HG02981 (cell line): ENCODE measurements around the gene TM6SF1.
"Not testable (repeated sequence)": the region's sequence is repeated elsewhere in the genome, so short reads cannot be mapped to it uniquely, and the experiment has no call there.

Experiments used
- ATAC-seq: cut with Tn5 transposase; IDR thresholded peaks from one replicate; pipeline ENCODE4 v1.9.1; 2021; ENCODE audit warnings: mild to moderate bottlenecking, moderate library complexity; ENCODE audit not compliant: unreplicated experiment

Gene TM6SF1

DNA sequence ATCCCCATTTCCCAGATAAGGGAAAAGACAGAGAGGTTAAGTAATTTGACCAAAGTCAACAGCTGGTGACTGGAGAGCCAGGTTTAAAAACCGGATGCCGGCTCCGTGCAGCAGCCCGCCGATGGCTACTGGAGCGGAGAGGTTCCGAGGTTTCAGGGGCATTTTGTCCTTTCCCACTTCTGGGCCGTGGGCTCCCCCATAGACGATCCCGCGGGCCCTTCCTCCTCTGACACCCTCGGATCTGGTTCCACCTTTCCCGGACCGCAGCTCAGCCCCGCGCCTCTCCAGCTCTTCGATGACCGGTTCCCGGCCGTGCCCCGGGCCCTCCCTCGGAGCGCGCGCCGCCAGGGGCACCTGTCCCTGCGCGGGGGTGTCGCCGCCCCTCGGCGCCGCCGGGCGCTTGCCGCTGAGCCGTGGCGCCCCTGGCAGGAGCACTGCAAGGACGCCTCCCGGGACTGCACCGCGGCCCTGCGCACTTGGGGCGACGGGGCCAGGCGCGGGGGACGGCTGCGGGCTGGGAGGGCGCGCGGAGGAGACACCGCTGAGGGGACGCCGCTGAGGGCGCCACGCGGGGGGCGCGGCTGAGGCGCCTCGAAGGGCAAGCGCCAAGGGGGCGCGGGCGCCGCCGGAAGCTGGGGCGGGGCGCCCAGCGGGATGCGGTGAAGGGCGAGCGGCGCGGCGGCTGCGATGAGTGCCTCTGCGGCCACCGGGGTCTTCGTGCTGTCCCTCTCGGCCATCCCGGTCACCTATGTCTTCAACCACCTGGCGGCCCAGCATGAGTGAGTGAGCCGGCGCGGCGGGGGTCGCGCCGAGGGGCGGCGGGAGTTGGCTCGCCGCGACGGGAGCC, at the start of gene TM6SF1:
TSS of gene TM6SF1 (plus strand) at position 652 of the 847 bp plus-strand sequence. CDS start at position 688, 36 bp downstream.
- peak; percentile 30 for ATAC-seq

DNA sequence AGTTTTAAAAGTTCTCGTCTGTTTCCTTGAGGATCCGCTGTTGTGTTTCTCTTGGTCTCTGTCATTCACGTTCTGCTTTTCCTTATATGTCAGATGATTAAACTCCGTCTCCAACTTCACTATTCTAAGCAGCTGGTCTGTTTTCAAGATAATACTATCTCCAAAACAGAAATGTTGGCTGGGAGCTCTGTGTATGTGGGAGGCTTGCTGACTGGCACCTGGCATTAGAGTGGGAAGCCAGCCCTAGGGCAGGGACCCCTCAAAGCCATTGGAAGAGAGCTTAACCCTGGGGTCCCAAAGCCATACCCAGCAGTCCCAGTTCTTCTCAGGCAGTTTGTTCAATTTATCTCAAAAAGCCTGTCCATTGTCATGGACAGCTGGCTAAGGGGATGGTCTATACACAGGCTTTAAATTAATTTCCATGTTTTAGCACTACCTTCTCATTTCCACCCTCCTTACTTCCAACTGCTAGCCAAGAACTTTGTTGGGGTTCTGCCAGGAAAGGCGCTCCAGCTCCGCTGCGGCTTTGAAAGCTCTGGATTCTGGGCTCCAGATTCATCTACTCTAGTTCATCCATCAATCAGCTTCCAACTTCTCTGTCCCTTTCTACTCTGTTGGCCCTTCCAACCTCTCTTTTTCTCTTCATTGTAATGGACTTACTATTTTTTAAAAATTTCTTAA, 49.6 kb upstream of the TM6SF1 start:
- ATAC-seq = no peak

DNA sequence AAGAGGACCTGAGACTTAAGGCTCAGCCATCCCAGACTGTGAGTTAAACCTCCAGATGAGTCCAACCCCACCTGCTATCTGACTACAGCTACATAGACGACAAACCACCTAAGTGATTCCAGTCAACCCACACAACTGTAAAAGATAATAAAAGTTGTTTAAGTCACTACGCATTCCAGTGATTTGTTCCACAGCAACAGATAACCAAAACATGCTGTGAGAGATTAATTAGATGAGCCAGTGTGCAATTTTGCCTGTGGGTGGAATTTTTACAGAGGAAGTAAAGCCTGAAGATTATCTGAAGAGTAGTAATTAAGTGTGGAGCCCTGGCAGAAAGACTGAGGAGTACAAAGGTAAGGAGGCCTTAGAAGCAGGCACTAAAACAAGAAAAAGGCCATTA, 45.8 kb upstream of the TM6SF1 start:
- ATAC-seq = no peak

DNA sequence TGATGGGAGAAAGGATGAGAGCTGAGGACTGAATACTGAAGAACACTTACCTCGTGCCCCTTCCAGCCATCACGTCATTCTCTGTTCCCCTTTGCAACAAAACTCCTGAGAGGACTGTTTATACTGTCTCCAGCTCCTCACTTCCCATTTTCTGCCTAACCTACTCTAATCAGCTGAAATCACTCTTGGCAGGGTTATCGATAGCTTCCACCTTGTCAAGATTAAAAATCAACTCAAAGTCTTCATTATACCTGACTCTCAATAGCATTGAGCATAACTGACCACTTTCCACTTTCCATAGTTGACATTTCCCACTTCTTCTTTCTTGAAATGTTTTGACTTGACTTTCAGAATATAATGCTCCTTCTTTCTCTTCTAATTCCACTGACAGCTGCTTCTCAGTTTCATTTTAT, 44.7 kb upstream of the TM6SF1 start:
- no peak for ATAC-seq

DNA sequence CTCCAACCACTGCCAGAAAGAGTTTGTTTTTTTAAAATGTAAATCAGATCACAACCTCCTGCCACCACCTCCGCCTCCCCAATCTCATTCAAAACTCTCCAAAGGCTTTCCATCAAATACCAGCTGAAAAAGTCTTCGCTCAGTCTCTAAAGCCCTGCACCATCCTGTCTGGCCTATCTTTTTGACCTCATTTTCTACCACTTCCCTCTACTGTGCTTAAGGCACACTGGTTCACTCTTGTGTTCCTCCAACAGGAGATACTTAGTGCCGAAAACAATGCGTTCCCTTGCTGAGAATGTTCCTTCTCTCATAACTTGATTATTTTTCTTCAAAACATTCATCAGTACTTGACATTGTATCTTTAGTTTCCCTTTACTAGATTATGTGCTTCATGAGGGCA, 43.9 kb upstream of the TM6SF1 start:
- ATAC-seq = no peak

DNA sequence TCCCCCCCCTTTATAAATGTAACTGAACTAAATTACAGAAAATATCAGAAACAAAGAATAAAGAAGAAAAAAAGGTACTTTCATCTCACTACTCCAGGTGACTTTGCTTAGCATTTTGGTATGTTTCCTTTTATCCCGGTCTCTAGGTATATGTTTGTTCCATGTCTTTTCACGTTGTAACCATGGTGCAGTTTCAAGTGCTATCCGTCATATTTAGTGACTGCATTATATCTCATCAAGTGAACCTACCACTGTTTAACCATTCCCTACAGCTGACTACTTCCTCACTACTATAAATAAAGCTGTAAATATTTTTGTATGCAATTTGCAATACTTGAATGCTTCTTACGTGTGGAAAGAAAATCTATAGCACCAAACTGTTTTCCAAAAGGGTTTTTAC, 42.6 kb upstream of the TM6SF1 start:
- ATAC-seq = no peak

DNA sequence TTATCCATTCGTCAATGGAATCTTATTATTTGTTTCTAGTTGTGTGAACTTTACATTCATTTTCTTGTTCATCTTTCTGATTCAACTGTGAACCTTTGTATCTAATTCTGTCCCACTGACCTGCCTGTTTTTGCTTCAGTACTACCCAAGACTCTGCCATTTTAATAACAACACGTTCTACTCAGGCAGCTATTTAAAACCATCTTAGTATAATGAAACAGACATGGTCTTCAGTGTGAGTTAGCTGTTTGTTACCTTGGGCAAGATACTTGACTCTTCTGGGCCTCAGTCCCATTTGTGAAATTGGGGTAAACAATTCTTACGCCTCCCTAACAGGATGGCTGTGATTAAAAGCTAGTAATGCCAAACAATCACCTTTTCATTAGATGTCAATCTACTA, 42.0 kb upstream of the TM6SF1 start:
- ATAC-seq = no peak

DNA sequence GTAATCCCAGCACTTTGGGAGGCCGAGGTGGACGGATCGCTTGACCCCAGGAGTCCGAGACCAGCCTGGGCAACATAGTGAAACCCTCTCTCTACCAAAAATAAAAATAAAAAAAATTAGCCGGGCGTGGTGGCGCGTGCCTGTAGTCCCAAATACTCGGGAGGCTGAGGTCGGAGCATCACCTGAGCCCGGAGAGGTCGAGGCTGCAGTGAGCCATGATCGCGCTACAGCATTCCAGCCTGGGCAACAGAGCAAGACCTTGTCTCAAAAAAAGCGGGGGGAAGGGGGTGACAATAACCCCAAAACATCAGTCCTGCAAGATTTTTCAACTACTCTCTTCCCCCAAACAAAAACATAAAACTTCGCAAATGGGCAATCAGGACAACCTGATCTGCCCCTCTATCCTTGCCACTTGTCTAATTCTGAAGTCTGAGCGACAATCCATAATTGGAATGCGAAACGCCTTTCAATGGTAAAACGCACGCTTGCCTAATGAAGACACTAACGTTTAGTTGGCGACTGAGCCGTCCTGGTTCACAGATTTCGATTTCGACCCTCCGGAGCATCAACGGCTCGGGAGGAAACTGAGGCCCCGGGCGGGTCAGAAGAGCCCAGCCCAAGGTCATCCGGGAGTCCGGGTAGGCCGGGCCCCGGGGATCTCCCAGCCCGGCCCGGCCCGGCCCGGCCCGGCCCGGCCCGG, 41.3 kb upstream of the TM6SF1 start:
- no peak for ATAC-seq

DNA sequence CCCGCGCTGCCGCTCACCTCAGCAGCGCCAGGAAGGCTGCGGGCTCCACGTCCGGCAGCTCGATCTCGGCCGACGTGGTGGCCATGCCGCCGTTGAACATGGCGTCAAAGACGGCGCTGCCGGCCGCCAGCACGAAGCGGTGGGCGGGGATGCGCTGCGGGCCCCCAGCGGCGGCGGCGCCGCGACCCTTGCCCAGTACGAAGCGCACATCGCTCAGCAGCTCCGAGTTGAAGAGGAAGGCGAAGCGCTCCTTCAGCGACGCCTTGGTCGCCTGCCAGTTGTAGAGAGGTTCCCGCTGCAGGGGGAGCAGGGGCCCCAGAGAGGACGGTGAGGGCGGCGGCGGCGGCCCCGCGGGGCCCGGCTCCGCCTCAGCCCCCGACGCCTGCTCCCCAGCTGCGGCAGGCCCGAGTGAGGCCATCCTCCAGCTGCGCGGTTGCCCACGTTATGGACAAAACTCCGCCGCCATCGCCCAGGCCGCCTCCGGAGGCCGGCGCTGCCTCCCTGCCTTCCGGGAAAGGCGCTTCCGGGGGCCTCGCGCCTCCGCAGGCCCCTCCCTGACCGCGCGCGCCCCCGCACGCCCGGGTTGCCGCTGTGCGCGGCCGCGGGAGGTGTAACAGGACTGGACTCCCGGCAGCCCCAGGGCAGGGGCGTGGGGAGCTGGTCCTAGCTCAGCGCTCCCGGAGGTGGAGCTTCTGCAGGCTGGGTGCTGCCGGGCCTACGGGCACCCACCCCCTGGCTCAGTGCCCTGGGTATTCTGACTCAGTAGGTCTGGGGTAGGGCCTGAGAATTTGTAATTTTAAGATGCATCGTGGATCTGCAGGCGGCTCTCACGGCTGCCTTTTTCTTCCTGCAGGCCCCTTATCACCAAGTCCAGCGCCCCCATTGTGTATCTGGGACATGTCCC, 40.5 kb upstream of the TM6SF1 start, which contains the start of gene BTBD1:
TSS of gene BTBD1 (minus strand) at position 519 of the 904 bp plus-strand sequence. CDS start at position 418, 101 bp downstream.
- ATAC-seq = peak; percentile 85

DNA sequence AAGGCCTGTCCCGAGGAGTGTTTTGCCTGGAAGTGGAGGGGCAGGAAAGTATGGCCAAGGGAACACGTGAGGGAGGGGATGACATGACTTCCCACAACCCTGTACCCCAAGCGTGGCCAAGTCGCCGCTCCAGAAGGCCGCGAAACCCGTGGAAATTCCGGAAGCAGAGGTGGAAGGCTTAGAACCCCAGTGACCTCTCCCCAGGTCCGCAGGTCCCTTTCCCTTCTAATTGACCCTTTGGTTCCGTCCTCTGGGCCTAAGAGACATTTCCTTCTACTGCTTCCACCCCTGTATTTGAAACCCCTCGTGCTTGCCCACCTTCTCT, 39.8 kb upstream of the TM6SF1 start:
- ATAC-seq = no peak

DNA sequence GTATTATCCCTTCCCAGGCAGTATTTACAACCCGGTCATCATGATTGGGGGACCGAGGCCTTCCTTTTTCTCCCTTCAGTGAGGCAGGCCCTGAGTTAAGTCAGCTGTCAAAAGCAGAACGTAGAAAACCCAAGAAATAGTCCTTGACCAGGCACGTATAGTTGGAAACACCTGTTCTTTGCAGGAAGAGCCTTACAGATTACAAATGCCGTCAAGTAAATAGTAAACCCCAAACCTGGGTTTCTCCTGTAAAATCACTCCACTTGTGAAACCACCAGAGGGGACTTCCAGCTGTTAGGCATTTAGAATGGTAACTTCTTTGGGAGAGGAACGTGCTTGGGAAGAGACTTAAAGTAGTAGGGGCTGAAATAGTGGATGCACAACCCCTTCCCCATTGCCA, 39.4 kb upstream of the TM6SF1 start:
- ATAC-seq = no peak

DNA sequence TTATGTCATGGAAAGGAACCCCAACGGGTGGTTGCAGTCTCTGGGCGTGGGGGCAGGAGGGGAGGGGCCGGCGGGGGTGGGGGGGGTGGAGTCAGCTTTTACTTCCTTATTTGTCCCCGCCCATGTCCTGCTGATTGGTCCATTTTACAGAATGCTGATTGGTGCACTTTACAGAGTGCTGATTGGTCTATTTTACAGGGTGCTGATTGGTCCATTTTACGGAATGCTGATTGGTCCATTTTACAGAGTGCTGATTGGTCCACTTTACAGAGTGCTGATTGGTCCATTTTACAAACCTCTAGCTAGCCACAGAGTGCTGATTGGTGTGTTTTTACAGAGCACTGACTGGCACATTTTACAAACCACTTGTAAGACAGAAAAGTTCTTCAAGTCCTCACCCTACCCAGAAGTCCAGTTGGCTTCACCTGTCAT, 38.2 kb upstream of the TM6SF1 start:
- not testable (repeated sequence) for ATAC-seq

DNA sequence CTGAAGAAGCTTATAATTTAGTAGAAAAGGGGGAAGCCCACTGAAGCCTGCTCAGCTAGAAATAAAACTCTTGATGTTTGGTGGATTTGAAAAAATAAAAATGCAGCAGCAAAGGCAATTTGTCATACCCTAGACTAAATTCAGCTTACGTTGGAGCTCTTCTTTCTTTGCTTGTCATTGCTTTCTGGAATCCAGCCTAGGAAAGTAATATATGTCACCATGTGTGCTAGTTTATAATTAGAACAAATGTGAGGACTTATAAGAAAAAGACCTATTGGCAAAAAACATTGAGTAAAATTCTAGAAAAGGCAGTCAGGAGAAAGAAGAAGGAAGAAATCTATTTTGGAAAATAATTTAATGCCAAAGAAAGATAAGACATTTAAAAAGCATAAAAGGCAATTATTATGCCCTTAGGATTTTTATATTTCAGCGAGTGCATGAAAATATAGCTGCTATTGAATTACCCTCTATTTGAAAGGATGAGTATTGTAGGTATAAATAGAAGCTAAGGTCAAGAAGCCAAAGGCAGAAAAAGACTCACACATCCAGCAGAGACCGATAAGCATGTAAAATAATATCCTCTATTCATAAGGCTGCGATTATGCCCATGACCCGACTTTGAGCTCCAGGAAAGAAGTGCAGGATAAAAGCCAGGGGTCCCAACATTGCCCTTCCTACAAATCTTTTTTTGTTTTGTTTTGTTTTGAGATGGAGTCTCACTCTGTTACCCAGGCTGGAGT, 29.8 kb upstream of the TM6SF1 start:
- ATAC-seq = no peak

DNA sequence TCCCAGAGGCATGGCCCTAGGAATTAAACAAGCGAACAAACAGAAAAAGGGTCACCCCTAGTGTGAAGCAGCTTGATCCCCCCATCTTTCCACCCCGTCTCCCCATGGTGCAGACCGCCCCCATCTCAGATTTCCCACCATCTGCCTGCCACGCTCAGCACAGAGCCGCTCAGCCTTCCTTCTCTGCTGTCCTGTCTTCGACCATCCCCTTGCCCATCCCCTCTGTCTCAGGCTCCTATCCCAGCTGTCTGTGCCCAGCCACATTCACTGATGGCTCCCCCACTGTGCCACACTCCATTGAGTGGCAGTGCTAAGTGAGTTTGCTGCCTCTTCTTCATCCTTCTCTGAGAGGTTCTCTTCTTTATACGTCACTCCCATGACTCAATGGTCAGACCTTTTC, 28.7 kb upstream of the TM6SF1 start:
- no peak for ATAC-seq

DNA sequence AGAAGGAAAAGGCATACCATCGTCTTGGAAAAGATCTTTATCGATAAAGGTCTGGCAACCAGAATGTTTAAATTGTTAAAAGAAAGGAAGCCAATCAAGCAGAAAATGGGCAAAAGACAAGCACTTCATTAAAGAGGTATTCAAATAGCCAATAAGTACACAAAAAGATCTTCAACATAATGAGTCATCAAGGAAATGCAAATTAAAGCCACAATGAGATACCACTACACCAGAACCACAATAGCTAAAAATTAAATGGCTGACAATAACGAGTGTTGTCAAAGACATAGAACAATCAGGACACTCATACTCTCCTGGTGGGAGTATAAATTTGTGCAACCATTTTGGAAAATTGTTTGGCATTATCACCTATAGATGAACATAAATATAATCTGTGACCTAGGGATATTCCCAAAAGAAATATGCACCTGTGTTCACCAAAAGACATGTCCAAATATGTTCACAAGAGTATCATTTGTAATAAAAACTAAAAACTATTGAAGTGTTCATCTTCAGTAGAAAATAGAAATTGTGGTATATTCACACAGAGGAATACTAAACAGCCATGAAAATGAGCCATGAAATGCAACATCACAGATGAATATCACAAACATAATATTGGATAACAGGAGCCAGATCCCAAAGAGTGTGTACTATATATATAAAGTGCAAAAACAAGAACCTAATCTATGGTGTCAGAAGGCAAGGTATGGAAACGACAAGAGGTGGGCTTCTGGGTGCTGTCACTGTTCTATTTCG, 26.0 kb upstream of the TM6SF1 start:
- ATAC-seq = no peak

DNA sequence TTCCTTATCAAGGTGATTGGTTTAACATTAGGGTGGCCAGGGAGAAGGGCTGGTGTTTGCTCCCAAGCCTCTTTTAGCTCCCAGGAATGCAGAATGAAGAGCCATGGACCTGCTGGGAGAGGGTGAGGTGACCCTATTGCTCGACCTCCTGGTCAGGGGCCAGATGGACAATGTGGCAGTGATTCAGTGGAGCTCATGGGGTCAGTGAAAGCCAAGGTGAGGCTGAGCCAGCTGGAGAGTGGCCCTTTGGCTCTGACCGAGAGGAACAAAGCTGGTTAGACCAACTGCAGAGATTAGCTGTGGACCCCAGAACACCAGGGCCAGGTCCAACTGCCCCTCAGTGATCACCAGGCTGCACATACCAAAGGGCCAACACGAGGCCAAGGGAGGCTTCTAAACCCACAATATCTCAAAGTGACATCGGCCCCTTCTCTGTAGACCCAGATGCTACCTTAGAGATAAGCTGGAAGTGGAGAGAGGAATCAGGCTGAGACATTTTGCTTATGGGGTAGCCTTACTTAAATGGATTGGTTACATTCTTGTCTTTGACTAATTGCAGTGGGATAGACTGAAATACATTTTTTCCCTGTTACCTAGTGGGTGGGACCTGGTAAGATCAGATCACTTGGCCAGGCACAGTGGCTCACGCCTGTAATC, 24.6 kb upstream of the TM6SF1 start:
- ATAC-seq = no peak

DNA sequence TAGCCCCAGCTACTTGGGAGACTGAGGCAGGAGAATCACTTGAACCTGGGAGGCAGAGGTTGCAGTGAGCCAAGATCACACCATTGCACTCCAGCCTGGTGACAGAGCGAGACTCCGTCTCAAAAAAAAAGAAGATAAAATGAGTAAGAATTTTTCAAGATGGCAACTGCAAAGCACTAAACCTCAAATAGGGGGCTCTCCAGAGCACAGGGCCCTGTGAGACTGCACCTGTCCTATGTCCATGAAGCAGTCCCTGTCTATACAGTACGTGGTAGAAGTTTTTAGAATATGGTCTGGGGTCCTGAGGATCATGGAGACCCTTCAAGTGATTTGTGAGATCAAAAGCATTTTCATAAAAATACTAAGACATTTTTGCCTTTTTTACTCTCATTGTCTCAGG, 22.0 kb upstream of the TM6SF1 start:
- not testable (repeated sequence) for ATAC-seq

DNA sequence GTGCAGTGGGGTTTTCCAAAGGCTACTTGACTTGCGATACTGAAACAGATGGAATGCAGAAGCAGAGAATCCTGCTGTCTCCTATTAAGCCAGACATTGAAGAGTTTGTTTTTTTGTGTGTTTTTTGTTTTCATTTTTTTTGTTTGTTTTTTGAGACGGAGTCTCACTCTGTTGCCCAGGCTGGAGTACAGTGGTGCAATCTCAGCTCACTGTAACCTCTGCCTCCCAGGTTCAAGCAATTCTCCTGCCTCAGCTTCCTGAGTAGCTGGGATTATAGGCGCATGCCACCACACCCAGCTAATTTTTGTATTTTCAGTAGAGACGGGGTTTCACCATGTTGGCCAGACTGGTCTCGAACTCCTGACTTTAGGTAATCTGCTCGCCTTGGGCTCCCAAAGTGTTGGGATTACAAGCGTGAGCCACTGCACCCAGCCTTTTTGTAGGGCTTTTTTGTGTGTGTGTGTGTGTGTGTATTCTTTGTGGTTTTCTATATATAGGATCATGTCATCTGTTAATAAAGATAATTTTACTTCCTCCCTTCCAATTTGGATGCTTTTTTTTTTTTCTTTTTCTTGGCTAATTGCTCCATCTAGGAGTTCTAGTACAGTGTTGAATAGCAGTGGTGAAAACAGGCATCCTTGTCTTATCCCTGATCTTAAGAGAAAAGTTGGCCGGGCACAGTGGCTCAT, 21.4 kb upstream of the TM6SF1 start:
- ATAC-seq = not testable (repeated sequence)
